Endothelial cell of coronary artery (primary cell): ENCODE measurements around the gene CCM2. TPM values are rescaled to one million over a fixed set of nuclear protein-coding genes. Genes with fewer than 3 reads are reported as not detected.

Experiments used
- total RNA-seq: library from RNA; depleted of rRNA; stranded (reverse); fragments of >200 nt; gene quantifications from 2 replicates; pipeline ENCODE4 v1.2.3, GENCODE V29; 2014

CCM2 gene
- 57.8 and 66.9 TPM in 2 replicates for total RNA-seq

GRCh38 chr7:45000093-45001032 lies at the start of gene CCM2:
Gene CCM2, plus strand, starts transcription at chr7:45000201. Its CDS starts 133 bp downstream, at chr7:45000334.

GRCh38 chr7:44978511-44979366 lies 21.3 kb upstream of the CCM2 start, which contains the start of gene MYO1G:
Gene MYO1G, minus strand, starts transcription at chr7:44979015. Its CDS starts 54 bp downstream, at chr7:44978961.

GRCh38 chr7:45088821-45089340 lies 88.9 kb downstream of the CCM2 start, which contains the start of gene NACAD:
Gene NACAD, minus strand, starts transcription at chr7:45088969. Its CDS starts 75 bp downstream, at chr7:45088894.

GRCh38 chr7:45111298-45112223 lies 111.6 kb downstream of the CCM2 start, which contains the start of gene TBRG4:
Gene TBRG4, minus strand, starts transcription at chr7:45111697. Its CDS starts 2,460 bp downstream, at chr7:45109237.

Other genes starting within 250 kb of the CCM2 start
- 1,415 and 1,538 TPM in 2 replicates for gene PPIA, start 203.5 kb upstream of the CCM2 start, total RNA-seq
- 227 and 241 TPM in 2 replicates for gene H2AZ2, start 152.1 kb upstream of the CCM2 start, total RNA-seq
- 15.6 and 17.2 TPM in 2 replicates for gene PURB, start 114.7 kb upstream of the CCM2 start, total RNA-seq
- under 0.01 and 0.09 TPM in 2 replicates for gene MYO1G, start 21.2 kb upstream of the CCM2 start, total RNA-seq
- 0.18 and 1.0 TPM in 2 replicates for gene NACAD, start 88.8 kb downstream of the CCM2 start, total RNA-seq
- 64.0 and 66.8 TPM in 2 replicates for gene TBRG4, start 111.5 kb downstream of the CCM2 start, total RNA-seq
- gene RAMP3, start 157.6 kb downstream of the CCM2 start, total RNA-seq: not detected in 2 replicates